Activated gamma-delta T cell (primary cell): ENCODE data around the gene RGS12.

Source experiments
- DNase-seq: peaks from one replicate; lab custom pipeline; 2025; lab: John Stamatoyannopoulos, UW

Gene RGS12

GRCh38 chr4:3254302-3255131, 38.3 kb upstream of the RGS12 start:
- DNase-seq: no peak

GRCh38 chr4:3255611-3256186, 37.1 kb upstream of the RGS12 start:
- DNase-seq: no peak

GRCh38 chr4:3256230-3257102, 36.4 kb upstream of the RGS12 start:
- DNase-seq: no peak

GRCh38 chr4:3257103-3257555, 35.7 kb upstream of the RGS12 start:
- DNase-seq: no peak

- no peak for DNase-seq
These were observed 35.0 kb upstream of the RGS12 start for GRCh38 chr4:3257556-3258482.

- no peak for DNase-seq
These were observed 31.2 kb upstream of the RGS12 start for GRCh38 chr4:3261411-3262207.

- no peak for DNase-seq
These were observed 30.4 kb upstream of the RGS12 start for GRCh38 chr4:3262208-3263052.

- no peak for DNase-seq
These were observed 29.6 kb upstream of the RGS12 start for GRCh38 chr4:3263053-3263875.

- no peak for DNase-seq
These were observed 29.0 kb upstream of the RGS12 start for GRCh38 chr4:3263876-3264193.

GRCh38 chr4:3266076-3266475, 26.7 kb upstream of the RGS12 start:
- no peak for DNase-seq

- DNase-seq: no peak
These were observed 25.0 kb upstream of the RGS12 start for GRCh38 chr4:3267576-3268394.

GRCh38 chr4:3268395-3269104, 24.3 kb upstream of the RGS12 start:
- no peak for DNase-seq

GRCh38 chr4:3269105-3269927, 23.5 kb upstream of the RGS12 start:
- DNase-seq: no peak

GRCh38 chr4:3269991-3270611, 22.7 kb upstream of the RGS12 start:
- DNase-seq: no peak

- DNase-seq: no peak
These were observed 21.7 kb upstream of the RGS12 start for GRCh38 chr4:3271131-3271530.

- no peak for DNase-seq
These were observed 15.8 kb upstream of the RGS12 start for GRCh38 chr4:3276986-3277385.
